ENCODE data around the gene GPX8.

The GPX8 gene, protein sequence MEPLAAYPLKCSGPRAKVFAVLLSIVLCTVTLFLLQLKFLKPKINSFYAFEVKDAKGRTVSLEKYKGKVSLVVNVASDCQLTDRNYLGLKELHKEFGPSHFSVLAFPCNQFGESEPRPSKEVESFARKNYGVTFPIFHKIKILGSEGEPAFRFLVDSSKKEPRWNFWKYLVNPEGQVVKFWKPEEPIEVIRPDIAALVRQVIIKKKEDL

DNA sequence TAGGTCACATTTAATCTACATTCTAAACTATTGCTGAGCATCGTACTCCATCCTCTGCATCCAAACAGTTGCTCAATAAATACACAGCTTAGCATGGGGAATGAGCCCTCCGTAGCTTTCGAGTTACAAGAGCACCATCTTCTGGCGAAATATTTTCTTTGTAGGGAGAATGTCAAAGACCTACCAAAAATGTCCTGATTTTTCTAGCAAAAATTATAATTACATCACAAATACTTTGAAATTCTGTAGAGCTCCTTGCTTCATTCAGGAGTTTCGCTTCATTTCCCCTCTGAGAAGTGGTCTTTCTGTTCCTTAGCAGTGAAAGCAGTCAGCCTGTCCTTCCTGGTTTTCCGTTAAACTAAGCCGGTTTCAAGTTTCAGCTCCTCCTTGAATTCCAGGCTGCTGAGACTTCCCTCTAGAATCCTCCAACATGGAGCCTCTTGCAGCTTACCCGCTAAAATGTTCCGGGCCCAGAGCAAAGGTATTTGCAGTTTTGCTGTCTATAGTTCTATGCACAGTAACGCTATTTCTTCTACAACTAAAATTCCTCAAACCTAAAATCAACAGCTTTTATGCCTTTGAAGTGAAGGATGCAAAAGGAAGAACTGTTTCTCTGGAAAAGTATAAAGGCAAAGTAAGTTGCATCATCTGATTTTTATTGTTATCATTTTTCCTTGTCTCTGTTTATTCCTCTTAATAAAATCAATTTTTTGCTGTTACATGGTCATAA is at the start of gene GPX8:
TSS of gene GPX8 (plus strand) at position 409 of the 730 bp plus-strand sequence. CDS start at position 431, 22 bp downstream.
- DNase-seq: no peak

DNA sequence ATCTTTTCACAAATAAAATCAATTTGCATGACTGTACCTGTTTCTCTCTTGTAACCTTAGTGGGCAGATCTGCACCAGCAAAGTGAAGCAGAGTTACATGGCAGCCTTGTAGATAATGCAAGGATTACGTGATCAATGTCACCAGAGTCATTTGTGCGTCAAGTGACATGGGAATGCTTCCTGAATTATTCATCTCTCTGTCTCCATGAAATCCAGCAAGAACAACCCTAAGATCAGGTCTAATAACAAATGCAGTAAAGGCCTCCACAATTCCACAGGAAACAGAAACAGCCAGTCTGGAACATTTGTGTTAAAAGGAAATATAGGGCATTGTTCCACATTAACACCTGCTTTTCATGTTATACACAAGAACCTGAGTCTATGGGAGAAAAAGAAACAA is 49.8 kb upstream of the GPX8 start:
- no peak for DNase-seq

DNA sequence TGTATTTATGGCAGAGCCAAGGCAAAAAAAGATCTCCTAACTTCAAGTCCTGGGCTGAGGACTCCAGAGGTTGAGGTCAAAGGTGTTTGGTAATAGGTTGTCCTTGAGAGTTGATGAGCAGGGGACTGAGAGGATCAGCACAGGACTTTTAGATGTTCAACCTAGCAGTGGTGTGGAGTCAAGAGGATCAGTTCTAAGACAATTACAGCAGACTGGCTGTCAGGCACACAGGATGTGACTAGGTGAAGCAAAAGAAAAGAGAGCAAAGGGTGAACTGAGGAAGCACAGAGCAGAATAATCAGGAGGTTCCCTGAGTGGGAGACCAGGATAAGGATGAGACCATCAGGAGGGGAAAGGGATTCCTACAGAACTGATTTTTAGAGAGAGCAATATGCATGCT is 46.6 kb upstream of the GPX8 start:
- no peak for DNase-seq

DNA sequence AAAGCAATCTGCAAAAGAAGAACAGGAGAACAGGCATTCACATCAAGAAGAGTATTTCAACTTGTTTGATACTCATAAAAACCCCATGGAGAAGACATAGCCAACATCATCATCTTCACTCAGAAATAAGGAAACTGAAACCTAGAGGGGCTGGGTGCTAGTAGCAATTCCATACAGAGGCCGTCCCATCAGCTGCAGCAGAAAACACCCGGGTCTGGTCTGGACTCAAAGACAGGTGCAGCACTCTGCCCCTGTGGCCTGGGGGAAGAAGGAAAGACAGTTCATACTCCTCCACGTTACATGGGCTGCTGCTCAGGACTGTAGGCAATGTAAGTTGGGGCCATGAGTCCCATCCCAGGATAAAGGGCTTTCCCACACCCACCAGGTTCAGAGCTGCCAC is 45.9 kb upstream of the GPX8 start:
- DNase-seq: no peak

DNA sequence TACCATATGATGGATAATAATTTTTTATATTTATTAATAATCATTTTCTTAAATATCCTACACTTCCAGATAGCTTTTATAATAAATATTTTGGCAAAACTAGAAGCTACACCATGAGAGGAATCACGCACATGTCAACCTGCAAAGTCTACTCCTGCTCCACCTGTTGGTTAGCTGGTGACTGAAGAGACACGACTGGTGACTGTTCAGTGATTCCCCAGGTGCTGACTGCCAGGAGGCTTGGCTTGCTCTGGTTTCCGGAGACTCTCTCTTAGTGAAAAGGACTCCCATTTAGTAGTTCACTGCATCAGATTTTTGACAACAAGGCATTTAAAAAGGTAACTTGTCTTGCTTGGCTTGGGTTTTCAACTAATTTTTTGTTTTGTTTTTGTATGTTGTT is 36.6 kb upstream of the GPX8 start:
- DNase-seq: no peak

DNA sequence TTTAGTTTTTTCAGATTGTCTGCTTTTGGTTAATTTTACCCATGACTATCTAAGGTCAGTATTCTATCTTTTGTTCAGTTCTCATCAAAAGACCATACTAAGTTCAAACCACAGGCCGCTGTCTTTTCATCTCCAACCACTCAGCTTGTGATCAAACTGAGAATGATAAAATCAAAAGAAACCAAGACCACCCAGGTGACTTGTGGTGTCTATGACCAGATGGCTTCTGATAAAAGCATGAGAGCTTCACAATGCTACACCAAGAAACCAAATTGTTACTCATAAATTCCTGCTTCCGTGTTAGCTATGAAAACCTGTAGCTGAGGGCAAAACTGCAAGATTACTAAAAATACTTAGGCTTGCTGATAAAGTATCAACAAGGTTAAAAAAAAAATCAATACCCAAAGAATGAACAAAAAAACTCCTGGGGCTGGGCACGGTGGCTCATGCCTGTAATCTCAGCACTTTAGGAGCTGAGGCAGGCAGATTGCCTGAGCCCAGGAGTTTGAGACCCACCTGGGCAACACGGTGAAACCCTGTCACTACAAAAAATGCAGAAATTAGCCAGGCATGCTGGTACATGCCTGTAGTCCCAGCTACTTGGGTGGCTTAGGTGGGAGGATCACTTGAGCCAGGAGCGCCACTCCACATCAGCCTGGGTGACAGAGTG is 25.8 kb upstream of the GPX8 start:
- DNase-seq: peak; percentile 60

DNA sequence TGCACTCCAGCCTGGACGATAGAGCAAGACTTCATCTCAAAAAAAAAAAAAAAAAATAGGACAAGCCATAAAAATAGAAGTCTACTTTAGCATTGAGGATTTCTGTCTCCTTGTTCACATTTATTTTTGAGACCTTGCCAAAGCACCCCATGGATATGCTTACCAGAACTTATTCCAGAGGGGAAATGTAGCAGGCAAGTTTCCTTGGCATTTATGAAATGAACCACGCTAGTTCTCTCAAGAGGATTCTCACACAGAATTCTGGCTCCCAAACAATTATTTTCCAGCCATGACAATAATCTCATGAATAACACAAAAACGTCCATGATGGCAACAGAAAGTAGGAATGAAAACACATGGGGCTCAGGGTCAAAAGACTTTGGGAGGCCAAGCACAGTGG is 23.4 kb upstream of the GPX8 start:
- no peak for DNase-seq

DNA sequence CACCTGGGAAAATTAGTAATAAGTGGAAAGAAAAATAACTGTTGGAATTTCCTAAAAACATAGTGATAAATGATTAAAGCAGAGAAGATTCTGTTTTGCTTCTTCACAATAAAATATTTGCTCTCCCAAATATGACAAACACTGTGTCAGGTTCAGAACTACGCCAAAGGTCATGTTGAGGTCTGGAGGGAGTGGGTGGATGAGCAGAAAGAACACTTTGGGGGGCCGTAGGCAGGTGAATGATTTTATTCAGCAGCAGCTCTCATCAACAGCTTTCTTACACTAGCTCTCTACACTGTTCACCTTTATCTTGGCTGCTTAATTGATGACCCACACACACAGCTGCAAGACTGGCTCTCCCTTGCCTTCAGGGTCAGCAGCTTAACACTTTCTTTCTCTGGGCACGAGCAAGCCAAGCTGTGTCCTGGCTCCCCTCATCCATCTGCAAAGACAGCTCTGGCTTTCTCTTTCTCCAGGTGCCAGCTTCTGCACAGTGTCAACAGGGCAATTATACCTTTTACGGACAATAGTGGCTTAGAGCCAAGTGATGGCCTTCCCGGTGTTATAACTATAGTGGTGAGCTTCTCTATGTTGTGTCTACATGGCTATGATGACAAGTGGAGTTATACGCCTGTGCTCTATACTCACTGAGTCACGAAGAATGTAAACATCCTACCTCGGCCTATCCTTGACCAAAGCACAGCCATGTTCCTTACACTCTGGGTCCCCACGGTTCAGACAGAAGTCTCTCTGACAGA is 18.9 kb upstream of the GPX8 start:
- DNase-seq: no peak

DNA sequence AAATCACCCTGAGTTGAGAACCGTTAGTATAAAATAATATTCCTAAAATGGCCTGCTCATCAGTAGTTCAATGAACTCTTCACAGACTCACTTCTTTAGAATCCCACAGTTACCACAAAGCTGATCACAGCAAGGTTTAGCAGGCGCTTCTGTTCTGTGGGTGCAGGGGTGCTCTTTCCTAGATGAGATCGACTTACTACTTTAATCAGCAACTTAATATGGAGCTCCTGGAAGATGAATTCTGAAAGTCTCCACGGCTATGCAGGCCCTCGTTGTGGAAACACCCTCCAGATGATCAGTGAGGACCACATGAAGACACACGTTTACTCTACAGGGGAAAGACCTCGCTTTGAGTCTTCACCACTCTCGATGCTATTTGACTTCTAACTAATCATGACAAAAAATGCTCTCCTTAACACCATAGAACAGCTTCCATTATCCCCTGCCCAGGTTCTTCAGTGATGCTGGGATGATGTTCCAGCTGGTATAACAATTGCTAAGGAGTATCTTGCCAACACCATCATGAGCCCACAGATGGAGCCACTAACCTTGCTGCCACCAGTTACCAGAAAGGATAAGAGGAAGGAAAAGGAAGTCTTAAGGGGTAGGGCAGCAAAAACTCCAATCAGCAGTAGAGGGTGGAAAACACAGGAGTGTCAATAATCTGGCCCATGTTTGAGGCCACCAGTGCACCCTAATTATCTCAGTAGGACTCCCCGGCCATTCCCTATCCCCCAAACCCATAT is 17.9 kb upstream of the GPX8 start:
- peak; percentile 56 for DNase-seq

DNA sequence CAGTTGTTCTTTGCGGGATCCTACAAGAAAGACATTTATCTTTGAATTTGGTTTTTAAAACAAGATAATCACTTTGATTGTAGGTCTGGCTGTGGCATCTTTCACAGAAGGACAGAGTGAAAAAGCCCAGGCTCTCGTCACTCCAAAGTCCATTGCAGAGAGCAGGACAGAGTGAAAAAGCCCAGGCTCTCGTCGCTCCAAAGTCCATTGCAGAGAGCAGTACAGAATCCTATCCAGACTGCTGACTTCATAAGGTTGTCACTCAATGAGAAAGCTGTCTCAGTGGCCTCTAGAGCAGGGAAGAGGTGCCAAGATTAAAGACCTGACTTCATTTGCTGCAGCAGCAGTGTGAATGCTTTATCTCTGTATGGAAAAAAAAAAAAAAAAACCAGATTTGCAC is 16.3 kb upstream of the GPX8 start:
- DNase-seq: no peak

DNA sequence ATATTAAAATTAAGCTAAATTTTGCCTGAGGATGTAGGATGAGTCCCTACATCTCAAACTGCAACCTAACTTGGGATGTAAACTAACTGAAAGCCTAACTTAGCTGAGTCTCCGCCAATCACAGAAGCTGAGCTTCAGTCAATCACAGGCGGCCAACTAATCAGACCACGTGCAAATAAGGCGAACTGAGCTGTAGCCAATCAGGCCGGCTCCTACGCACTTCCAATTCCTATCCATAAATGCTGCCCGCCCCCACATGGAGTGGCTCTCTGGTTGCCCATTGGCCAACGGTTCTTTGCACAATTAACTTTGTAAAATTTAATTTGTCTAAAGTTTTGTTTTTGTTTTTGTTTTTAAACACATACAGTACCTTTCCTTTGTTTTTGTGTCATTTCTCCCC is 13.9 kb upstream of the GPX8 start:
- no peak for DNase-seq

DNA sequence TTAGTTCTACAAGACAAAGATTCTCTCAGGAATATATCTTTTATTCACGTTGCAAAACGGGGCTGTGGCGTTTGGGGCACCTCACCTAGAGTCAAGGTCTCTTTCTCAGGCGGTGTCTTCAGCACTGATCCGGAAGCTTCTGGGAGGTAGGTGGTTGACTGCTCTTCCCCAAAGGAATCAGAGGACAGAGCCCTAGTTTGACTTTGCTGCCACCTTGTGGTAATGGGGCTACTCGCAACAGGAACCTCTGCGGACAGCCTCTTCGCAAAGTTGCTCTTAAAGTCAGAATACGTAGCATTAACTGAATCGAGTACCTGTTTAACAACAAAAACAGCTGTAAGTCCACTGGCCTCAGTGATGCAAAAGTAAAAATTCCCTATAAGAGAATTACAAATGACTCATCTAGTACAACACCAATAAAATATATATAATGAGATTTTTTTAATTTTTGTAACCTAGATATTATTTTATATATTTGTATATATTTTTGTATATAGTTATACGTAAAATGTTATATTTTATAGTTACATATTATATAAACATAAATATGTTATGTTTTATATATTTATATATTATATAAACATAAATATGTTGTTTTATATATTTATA is 13.3 kb upstream of the GPX8 start:
- peak; percentile 85 for DNase-seq

DNA sequence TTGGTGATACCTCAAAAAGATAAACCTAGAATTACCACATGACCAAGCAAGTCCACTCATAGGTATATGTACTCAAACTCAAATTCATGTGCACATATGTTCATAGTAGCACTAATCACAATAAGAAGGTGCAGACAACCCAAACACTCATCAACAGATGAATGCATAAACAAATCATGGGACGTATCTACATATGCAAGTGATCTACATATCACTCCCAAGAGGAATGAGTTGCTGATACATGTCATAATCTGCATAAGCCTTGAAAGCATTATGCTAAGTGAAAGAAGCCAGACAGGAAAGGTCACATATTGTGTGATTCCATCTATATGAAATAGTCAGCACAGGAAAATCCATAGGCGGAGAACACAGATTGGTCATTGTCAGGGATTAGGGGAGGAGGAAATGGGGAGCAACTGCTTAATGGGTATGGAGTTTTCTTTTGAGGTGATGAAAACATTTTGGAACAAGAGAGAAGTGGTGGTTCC is 10.6 kb upstream of the GPX8 start:
- no peak for DNase-seq

DNA sequence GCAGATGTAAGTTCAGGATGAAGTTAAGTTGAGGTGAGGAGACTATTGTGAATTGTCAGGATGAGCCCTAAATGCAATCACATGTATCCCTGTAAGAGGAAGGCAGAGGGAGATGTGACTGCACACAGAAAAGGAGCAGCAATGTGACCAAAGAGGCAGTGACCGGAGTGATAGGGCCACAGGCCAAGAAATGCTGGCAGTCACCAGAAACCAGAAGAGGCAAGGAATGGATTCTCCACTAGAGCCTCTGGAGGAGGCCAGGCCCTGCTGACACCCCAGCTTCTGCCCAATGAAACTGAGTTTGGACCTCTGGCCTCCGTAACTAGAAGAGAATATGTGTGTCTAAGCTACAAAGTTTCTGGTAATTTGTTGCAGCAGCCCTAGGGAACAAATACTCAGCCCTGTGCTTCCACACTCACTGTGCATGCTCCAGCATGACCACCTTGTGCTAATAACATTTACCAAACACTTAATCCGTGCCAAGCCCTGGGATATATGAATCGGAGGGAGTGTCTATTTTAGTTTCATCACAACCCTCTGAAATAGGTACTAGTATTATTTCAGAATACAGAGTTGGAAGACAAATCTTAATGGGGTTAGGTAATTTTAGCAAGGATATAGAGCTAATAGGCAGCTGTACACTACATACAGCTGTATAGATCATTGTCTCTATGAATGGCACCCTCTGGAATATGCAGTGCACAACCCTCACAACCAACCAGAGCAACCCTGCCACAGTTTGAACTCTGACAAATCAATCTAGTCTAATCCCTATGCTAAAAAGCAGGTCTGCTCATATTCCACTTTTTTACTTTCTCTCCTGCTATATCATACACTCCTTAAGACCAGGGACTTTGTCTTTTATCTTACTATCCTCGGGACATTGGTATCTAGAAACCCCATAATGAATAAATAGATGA is 7.8 kb upstream of the GPX8 start:
- no peak for DNase-seq

DNA sequence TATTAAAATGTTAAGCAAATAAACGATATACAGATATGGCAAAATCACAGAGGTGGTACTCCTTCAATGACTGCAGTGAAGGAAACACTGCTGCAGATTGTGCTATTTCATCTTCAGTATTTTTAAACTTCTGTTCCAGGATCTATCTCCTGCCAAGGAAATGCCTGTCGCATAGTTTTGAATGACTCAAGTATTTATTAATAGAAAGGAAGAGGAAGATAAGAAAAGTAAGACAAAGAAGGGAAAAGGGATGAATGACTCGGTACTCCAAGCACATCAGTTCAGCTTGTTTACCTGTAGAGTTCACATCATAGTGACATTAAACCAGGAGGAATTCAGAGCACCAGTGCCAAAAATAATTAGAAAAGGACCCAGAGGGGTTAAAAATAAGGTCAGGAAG is 5.1 kb upstream of the GPX8 start:
- DNase-seq: no peak

DNA sequence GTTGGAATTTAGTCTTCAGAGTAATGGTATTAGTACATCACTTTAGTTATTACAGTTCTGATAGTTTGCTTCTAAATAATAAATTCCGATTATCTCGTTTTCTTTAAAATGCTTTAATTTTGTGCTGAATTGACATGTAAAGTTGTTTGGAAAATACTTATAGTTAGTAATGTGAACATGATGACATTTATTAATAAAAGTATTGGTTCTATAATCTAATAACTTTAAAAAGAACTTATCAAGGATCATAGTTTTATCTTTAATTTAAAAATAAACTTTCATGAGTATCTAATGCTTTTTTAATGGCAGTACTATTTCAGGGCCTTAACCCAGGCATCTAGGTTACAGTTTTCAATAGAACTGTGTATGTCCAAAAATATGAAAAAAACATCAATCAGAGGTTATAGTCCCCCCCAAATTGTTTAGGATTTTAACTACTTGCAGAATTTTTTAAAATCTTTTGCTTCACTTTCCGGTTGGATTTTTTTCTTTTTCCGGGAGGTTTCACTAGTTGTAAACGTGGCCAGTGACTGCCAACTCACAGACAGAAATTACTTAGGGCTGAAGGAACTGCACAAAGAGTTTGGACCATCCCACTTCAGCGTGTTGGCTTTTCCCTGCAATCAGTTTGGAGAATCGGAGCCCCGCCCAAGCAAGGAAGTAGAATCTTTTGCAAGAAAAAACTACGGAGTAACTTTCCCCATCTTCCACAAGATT is 680 bp downstream of the GPX8 start:
- no peak for DNase-seq

DNA sequence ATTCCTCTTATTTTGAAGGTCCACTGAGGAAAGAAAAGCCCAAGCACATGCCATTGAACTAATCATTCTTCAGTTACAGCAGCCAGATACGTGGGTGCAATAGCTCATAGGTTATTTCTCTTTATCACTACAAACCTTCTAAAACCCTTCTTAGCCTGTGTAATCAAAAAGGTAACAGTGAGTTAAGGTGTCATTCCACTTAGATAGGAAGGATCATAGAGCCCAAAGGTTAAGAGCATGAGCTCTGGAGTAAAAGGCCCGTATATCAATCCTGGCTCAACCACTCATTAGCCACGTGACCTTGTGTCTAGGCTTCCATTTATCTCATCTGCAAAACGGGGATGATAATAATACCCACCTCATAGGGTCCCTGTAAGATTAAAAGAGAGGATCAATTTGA is 2.7 kb downstream of the GPX8 start:
- DNase-seq: no peak

DNA sequence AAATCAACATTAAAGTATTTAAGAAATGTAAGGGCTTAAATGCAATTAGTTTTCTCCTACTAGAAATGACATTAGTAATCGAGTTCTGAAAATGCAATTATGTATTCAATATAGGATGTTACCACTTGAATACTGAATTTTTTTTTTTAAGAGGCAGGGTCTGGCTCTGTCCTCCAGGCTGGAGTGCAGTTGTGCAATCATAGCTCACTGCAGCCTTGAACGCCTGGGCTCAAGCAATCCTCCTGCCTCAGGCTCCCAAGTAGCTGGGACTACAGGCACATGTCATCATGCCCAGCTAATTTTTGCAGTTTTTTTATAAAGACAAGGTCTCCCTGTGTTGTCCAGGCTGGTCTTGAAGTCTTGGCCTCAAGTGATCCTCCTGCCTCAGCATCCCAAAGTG is 11.5 kb downstream of the GPX8 start:
- DNase-seq: no peak

DNA sequence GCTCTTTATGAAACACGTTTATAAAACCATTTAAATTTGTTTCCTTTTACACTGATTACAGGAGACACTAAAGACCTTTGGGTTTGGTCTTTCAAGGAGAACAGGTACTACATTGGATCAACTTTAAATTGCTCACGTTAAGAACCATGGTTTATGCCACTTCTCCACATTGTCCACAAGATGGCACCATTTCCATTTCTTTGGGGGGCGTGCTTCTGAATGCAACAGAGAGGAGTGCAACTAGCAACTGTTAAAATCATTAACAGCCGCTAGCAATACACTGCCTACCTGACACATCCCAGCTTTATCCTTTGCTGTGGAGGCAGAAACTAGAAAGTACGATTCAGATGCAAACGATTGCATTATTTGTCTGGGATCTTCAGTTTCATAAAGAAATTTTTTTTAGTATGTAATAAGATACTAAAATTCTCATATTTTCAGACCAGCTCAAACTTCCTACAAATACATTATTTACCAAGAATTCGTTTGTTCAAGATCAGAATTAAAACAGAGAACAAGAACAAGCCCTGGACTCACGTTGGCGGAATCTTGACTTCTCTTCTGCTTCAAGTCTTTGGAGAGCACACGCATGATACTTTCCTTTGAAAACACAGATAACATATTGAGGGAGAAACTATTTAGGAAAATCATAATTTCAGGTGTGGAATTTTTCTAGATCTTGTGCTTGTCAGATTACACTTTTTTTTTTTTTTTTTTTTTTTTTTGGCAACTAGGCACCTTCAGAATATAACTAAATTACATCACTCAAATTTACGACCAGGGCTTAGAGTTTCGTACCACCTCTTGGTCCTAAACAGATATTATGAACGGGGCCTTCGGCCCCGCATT is 12.3 kb downstream of the GPX8 start:
- DNase-seq: peak; percentile 63

Measured in activated CD8-positive, alpha-beta memory T cell treated with anti-CD3 and anti-CD28 coated beads, Interleukin-2, amount 50 U/mL, for 48 hours (primary cell).